GM12801 (cell line): ENCODE results near the gene GOSR2.

ENCODE experiments used
- CTCF ChIP-seq: IDR thresholded peaks from one replicate; pipeline ENCODE4 v1.5.1; 2011; ENCODE audit warnings: control low read depth; ENCODE audit not compliant: insufficient read length; ENCODE audit errors: extremely low read depth

GOSR2 gene

DNA sequence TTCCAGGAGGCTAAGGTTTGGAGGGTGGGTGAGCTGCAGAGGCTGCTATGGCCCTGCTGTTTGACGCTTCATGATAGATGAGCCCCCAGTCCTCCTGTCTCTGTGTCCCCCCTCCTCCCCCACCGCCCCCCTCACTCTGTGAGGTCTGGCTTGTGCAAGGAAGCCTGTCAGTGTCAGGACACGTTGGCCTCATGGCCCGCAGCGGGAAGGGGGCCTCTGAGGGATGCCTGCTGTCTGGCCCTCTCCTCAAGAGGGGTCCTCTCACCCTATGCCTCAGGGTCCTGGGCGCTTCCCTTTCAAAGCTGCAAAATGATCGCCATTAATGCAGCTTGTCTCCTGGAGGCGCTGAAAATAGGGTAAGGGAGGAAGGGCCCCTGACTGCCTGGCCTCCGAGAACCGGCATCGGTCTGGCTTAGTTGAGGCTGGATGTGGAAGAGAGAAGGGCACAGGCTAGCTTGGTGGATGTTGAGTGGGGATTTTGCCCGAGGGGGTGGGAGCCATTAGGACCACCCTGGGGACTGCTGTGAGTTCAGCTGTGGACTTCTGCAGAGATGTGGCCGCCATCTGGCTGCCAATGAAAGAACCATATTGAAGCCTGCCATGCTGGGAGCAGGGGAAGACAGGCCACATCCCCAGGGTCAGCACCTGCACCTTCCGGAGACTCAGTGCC lies 14.8 kb upstream of the GOSR2 start:
- no peak for TF ChIP-seq CTCF

- TF ChIP-seq CTCF: no peak
Measured at GRCh38 chr17:46910179-46910927, 12.6 kb upstream of the GOSR2 start.

GRCh38 chr17:46911311-46911710 lies 11.6 kb upstream of the GOSR2 start:
- TF ChIP-seq CTCF: no peak

- TF ChIP-seq CTCF: no peak
Measured at GRCh38 chr17:46915596-46915995, 7.4 kb upstream of the GOSR2 start.

GRCh38 chr17:46916211-46916610 lies 6.7 kb upstream of the GOSR2 start:
- TF ChIP-seq CTCF: no peak

DNA sequence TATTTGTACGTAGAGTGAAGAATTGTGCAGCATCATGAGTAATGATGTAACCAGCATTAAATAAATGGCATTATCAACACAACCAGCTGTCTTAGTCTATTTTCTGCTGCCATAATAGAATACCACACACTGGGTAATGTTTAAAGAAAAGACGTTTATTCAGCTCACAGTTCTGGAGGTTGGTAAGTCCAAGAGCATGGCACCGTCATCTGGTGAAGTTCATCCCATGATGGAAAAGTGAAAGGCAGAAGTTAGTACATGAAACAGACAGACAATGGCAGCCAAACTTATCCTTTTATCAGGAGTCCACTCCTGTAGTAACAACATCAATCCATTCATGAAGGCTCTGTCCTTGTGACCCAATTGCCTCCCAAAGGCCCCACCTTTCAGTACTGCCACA lies 6.3 kb upstream of the GOSR2 start:
- TF ChIP-seq CTCF: no peak

DNA sequence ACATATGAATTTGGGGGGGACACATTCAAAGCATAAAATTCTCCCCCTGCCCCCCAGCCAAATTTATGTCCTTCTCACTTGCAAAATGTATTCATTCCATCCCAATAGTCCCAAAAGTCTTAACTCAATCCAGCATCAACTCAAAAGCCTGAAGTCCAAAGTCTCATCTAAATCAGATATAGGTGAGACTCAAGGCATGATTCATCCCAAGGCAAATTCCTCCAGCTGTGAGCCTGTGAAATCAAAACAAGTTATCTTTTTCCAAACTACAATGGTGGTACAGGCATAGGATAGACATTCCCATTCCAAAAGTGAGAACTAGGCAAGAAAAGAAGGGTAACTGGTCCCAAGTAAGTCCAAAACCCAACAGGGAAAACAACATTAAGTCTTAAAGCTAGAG lies 5.9 kb upstream of the GOSR2 start:
- no peak for TF ChIP-seq CTCF
